Endothelial cell of umbilical vein (primary cell): ENCODE measurements around the gene USP48.

Experiments used
- MAX ChIP-seq: IDR thresholded peaks from 2 replicates; pipeline ENCODE4 v1.6.1; 2011; ENCODE audit not compliant: insufficient read depth, insufficient read length
- POLR2A ChIP-seq: IDR thresholded peaks from 2 replicates; pipeline ENCODE4 v1.6.1; 2012; ENCODE audit warnings: low read depth, mild to moderate bottlenecking, control low read depth, low read length
- TF ChIP-seq, protein P1 (sequence below), 2 donors: IDR thresholded peaks; 1 replicate in 1 of 2; 2 replicates in 1 of 2; pipeline ENCODE4 v1.5.1; 2011; ENCODE audit warnings: low read length in 2 of 2, mild to moderate bottlenecking in 2 of 2, moderate library complexity in 2 of 2, control low read depth in 1 of 2, inconsistent platforms in 1 of 2, low read depth in 1 of 2; ENCODE audit not compliant: insufficient read depth in 1 of 2; ENCODE audit errors: extremely low read depth in 1 of 2

DNA sequence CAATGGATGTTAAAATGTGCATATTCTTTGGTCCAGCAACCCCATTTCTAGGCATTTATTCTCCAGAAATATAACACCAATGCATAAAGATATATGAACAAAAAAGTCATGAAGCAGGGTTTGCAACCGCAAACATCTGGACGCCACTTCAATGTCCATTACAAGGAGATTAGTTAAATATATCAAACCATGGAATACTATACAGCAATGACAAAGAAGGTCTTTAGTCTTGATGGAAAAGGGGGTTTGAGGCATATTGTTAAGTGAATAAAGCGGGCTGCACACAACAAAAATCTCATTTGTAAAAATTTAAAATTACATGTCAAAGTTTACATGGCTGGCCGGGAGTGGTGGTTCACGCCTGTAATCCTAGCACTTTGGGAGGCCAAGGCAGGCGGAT, 145.4 kb downstream of the USP48 start:
- TF ChIP-seq, protein P1, sequence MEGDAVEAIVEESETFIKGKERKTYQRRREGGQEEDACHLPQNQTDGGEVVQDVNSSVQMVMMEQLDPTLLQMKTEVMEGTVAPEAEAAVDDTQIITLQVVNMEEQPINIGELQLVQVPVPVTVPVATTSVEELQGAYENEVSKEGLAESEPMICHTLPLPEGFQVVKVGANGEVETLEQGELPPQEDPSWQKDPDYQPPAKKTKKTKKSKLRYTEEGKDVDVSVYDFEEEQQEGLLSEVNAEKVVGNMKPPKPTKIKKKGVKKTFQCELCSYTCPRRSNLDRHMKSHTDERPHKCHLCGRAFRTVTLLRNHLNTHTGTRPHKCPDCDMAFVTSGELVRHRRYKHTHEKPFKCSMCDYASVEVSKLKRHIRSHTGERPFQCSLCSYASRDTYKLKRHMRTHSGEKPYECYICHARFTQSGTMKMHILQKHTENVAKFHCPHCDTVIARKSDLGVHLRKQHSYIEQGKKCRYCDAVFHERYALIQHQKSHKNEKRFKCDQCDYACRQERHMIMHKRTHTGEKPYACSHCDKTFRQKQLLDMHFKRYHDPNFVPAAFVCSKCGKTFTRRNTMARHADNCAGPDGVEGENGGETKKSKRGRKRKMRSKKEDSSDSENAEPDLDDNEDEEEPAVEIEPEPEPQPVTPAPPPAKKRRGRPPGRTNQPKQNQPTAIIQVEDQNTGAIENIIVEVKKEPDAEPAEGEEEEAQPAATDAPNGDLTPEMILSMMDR (IDR thresholded peaks at IDR 0.05; ENCODE audit: extremely low read depth in 1 of 2, insufficient read depth in 1 of 2, low read depth in 1 of 2, low read length in 2 of 2): no peak
- TF ChIP-seq POLR2A (no peak), MAX (no peak)
